Hepatocyte (in vitro differentiated cells): ENCODE measurements around the gene MKI67.

Experiments used
- EZH2 ChIP-seq: fragments of 200-600 bp; sonication (generic); IDR thresholded peaks from 2 replicates; pipeline ENCODE4 v1.6.1; 2016; ENCODE audit warnings: antibody characterized with exemption, mild to moderate bottlenecking, borderline replicate concordance
- TF ChIP-seq, protein P1 (sequence below): fragments of 200-600 bp; sonication (generic); IDR thresholded peaks from 2 replicates; pipeline ENCODE4 v1.5.1; 2016; ENCODE audit warnings: antibody characterized with exemption, mild to moderate bottlenecking; ENCODE audit not compliant: poor library complexity

DNA sequence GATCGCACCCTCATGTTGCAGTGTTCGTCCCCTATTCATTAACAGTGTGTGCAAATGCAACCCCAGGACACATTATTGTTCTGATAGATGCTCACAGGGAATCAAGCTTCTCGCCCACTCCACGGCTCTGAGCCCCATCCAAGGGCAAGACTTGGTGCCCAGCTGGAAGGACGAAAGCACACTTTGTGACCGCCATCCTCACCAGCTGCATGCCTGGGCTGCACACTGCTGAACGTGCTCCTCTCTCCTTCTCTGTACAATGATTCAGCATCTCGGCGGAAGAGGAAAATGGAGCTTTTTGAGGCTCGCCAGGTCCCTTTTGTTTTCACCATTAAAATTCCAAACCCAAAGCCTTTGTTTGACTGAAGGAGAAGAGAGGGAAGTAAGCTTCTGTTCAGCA lies 41.9 kb downstream of the MKI67 start:
- TF ChIP-seq, protein P1, sequence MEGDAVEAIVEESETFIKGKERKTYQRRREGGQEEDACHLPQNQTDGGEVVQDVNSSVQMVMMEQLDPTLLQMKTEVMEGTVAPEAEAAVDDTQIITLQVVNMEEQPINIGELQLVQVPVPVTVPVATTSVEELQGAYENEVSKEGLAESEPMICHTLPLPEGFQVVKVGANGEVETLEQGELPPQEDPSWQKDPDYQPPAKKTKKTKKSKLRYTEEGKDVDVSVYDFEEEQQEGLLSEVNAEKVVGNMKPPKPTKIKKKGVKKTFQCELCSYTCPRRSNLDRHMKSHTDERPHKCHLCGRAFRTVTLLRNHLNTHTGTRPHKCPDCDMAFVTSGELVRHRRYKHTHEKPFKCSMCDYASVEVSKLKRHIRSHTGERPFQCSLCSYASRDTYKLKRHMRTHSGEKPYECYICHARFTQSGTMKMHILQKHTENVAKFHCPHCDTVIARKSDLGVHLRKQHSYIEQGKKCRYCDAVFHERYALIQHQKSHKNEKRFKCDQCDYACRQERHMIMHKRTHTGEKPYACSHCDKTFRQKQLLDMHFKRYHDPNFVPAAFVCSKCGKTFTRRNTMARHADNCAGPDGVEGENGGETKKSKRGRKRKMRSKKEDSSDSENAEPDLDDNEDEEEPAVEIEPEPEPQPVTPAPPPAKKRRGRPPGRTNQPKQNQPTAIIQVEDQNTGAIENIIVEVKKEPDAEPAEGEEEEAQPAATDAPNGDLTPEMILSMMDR, result no peak
- TF ChIP-seq EZH2, result no peak
